NCI-H2029 treated with DMSO at 0.1 percent for 48 hours (cell line): ENCODE data around the gene TRABD2B.

ENCODE experiments used
- DNase-seq: peaks from one replicate; lab custom pipeline; 2025; lab: John Stamatoyannopoulos, UW

Gene TRABD2B

DNA sequence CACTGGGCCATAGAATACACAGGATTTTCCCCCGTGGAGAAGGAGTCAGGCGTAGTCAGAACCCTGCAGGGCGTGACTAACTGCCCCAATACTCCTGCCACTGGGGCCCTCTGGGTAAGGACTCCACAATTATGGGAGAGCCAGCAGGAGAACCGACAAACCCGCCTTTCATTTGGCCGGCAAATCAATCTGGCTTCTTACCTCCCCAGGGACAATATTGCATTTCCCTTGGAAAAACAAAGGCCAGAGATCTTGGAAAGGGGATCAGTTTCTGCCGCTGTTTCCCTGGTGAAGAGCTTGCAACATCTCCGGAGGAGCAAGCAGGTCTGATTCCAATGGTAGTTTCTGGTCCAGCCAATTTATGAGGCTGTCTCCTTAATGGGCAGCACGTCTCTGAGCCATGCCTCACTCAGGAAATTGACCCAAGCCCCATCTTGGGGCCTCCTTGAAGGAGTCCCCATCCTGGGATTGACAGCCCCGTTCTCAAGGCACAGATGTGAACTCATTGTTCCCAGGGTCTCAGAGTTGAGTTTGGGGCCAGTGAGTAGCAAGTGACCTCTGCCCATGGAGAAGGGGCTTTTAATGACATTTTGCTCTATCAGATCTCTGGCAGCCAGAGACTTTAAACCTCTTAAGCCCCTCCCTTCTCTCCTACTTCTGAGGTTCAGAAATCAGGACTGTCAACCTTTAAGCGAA lies 4.3 kb downstream of the TRABD2B start:
- DNase-seq = no peak

DNA sequence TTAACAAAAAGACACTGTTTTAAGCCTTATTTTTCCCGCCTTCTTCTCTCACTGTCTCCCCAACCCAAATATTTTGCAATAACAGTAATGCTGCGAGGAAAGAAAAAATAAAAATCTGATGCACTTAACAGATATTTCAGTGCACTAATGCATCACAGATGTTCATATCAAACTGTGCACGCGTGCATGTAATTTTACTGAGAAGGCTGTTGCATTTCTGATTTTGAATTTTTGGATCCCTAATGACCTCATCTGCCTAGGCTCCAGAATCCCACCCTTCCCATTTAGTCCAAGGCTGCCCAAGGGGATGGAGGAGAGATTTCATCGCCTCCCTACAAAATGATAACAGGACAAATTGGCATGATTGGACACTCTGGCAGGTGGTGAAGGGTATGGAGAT lies 5.5 kb downstream of the TRABD2B start:
- no peak for DNase-seq

DNA sequence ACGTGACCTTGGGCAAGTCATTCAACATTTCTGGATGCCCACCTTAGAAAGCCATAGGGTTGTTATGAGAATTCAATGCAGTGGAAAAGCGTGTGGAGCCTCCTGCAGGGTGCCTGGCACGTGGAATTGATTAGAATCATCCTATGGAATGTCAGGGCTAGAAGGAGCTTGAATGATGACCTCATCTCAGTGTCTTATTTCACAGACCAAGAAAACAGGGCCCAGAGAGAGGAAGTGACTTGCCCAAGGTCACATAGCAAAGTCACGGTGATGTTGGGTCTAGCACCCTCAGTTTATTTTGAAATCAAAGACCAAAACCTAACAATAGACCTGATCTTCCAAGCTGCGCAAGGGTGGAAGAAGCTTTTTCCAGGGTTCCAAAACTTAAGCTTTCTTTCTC lies 6.0 kb downstream of the TRABD2B start:
- no peak for DNase-seq

DNA sequence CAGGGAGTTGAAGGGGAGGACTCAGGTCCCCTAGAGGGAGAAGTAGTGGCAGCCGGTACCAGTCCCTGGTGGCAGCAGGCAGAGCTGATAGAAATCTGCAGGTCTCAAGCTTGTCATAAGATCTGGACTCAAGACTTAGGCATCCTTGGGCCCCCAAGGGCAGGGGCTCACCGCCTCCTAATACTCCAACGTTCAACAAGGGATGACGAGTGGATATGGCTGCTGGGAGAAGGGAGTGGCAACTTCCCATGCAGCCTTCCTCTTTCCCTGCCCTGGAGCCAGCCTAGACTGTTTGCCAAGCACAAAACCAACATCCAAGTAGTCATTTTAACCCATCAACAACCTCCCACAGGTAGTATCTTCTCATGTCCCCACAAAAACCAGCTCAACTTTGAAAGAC lies 6.9 kb downstream of the TRABD2B start:
- no peak for DNase-seq

DNA sequence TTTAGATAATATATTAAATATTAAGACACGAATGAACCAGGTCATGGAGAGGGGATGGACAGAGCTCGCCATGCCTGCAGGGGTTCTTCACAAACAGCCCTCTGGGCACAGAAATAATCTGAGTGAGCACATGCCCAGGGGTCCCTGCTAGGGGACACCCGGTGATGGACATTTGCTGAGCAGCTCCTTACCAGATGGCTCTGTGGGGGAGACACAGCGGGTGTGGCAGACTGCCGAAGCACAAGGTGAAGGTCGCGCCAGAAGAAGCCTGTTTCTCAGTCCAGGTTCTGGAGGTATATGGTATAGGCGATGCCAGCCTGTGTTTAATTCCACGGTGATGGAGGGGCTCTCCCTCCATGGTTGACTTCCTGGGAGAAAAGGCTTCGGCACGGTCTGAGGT lies 9.6 kb downstream of the TRABD2B start:
- no peak for DNase-seq

DNA sequence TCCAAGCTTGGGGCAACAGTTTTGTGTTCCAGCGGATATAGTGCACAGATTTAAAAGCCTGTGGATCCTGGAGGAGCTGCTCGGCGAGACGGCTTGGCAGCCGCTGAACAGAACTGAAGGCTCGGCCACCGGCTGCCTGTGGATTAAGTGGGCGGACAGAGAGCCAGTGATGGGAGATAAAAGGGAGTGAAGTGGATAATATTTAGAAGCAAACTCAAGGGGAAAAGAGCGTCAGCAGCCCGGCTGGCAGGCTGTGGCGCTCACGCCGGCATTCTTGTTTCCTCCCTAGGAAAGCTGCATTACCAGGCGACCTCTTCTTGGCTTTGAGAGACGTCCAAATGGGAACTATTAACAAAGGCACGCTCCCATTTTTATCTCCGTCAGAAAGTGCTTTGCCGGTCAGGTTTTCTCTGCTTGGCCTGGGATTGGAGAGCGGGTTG lies 10.4 kb downstream of the TRABD2B start:
- no peak for DNase-seq

DNA sequence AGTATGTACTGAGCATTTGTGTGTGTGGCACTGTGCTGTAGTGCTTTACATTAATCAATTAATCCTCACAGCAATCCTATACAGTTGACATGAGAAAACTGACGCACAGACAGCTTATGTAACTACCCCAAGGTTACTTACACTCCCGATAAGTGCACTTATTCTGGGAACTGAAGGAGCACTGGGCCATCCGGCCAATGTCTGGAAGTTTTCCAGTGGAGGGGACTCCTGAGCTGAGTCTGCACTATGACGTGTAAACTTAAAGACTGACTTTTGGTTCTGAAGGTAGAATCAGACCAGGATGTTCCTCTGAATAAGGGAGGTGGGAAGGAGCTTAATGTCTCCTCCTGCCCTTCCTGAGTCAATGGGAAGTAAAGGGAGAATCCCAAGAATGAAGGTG lies 12.2 kb downstream of the TRABD2B start:
- DNase-seq = no peak

DNA sequence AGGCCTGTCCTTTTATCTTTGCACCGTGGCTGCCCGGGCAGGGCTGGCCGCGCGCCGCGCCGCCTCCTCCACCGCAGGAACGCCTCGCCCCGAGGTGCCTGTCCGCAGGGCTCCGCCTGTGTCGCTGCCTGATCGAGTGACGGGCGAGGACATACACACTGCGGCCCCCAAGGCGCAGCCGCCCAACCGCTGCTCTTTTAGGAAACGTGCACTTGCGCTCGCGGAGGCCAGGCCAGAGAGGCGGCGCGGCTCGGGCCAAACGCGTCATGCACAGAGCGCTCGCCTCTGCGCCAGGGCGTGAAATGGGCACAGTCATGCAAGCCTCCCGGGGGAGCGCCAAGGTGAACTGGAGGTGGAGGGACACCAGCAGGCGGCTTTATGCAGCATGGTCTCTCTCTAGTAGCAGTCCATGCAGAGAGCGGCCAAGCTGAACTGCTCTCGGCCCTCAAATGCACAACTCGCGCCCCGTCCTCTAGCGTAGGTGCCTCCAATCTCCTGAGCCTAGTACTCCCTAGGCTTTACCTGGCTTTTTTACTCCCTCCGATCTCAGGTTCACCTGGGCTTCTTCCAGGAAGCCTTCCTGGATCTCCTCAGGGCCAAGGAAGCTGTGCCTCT lies 12.9 kb downstream of the TRABD2B start:
- no peak for DNase-seq

DNA sequence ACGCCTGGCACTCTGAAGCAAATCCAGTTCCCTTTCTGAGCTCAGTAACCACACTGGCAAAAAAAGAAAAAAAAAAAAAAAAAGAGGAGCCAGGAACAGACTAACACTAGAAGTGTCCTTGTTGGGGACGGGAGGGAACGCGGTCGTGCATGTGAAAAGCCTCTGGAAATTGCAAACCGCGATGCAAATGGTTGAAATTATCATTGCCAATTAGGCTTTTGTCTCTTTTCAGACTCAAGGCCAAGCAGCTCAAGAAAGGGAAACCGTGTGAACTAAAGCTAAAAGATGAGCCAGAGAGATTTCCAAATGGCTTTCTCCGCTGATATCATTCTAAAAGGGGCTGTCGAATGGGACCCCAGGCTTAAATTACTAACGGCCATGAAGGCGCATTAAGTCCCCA lies 13.5 kb downstream of the TRABD2B start:
- DNase-seq = no peak

DNA sequence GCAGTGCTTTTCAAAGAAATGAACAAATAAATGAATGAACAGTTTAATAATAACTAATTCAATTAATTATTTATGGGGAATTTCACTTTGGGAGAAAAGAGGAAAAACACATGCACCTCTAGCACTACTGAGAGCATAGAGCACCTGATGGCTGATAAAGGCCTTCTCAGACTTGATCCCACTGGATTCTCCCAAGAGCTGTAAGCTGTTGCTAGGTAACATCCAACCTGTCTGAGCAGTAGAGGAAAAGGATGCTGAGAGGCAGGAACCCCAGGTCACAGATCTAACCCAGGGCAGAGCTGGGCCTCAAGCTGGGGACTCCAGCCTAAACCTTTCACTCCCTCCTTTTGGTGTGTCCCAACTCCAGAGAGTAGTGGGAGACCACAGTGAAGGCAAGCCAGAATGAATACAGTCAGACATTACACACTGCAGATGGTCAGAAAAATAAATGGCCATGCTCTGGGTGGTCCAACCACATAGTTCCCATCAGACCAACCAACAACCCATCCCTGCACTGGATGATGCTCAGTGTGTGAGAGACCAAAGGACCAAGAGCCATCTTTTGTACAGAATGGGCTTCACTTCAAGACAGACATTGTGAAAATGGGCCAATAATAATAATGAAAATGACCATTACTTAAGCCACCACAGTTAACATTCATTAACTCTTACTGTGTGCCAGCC lies 15.4 kb downstream of the TRABD2B start:
- DNase-seq = no peak

DNA sequence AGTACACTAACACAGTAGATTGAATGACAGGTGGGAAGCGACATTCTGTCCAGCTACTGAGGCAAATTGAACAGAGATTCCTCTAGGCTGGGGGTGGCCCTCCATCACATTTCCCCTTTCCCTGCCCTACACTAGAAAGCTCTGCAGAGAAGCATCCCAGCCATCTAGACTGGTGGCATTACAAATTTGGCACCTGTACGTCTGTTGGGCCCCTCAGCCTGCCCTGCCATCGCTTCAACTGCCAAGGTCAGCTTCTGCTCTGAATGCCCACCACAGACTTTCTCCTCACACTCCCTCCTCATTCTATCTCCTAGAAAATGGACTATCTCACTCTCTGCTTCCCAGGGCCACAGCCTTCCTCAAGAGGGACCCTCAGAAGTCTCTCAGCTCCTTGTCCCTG lies 16.7 kb downstream of the TRABD2B start:
- DNase-seq = no peak

DNA sequence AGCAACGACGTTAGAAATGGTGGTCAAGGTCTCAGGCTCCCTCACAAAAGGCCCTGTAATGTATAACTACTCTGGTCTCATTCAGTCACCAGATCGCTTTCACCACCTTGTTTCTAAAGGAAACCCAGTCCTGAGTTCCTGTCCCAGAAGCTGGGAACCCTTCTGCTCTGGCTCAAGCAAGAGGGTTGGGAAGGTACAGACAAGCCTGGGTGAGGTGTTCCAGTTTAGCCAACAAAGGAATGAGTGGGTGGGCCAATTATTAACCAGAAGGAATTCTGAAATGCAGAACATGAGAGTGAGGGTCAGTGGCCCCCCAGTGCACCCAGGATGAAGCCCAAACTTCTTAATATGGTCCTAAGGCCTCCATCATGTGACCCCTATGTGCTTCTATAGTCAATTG lies 17.5 kb downstream of the TRABD2B start:
- DNase-seq = no peak

DNA sequence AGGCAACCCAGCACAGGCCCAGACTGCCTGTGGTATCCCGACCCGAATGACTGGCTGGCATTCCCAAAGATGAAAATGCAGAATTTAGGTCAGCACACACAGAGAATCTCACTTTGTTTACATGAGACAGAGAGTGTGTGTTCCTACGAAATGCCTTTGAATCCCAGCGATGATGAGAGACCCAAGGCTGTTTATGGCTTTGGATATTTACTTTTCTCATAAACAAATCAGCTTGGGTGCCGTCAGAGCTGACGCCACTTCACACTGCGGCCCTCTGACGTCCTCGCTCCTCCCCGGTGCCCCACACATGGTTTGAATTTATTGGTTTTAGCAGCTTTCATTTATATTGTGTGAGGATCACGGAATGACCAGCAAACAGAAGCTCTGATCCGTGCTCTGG lies 18.7 kb downstream of the TRABD2B start:
- no peak for DNase-seq

DNA sequence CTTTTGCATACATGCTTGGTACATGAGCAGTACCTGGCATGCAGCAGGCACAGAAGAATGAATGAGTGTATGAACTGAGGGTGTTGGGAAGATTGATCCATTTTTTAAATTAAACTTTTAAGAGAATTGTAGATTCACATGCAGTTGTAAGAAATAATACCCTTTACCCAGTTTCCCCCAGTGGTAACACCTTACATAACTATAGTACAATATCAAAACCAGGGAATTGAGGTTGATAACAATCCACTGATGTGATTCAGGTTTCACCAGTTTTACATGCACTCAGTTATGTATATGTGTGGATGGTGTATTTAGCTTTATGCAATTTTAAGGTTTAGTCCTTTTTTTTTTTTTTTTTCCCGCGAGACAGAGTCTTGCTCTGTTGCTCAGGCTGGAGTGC lies 20.5 kb downstream of the TRABD2B start:
- DNase-seq = no peak

DNA sequence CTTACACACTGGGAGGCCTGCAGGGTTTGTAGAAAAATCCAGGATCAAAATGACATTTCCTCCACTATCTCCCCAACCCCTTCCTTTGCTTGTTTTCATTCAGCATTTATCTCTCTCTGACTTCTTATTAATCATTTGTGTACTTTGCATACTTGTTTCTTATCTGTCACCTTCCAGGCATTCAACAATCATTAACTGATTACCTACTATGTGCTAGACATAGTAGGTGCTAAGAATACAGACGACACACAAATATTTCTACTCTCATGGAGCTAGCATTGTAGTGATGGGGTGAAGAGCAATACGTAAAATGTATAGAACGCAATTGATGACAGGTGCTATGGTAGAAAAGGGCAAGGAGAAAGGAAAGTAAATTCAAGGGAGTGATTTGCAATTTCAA lies 20.9 kb downstream of the TRABD2B start:
- DNase-seq = no peak

DNA sequence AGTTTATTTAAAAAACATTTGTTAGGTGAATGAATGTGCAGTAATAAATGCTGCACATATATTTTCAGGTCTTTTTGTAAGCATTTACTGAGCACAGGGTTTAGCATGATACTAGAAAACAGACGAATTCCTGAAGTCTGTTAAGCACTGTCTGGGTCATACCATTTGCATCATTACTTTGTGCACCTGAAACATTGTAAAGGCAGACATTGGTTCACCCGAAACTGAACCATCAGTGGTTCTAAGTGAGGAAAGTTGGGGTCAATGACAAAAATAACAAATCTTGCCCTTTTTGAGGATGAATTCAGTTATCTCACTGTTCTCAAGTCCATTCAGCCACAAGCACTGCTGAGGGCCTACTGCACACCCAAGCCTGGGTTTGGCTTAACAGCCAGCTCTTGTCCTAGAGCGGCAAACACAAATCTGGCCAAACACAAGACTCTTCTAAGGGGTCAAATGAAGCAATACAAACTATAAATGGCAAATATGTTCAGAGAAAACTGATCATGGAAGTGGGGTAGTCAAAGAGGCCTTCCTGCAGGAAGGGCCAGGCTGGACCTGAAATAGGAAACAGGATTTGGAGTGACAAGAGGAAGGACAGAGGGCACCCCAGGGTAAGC lies 21.8 kb downstream of the TRABD2B start:
- DNase-seq = no peak

DNA sequence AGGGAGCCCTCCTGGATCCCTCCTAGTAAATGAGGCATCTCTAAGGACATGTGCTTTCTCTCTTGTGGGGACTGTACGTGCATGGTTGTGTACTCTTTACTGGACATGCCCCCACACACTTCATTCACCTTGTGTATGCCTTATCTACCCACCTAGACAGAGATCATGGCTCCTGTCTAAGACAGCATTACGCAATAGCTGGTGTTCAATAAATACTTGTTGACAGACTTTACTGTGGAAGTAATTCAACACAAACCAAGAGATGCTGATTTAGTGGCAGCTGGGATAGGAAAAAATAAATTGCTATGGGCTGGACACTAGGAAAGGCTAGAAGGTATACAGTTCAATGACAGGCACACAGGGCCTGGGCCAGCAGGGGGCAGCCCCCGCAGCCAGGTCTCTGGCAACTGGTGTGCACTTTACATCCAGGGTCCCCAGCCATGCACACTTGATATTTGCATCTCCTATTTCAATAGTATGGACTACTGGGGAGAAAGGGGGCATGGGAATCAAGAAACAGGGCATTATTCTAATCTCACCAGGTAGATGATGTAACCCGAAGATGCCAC lies 24.2 kb downstream of the TRABD2B start:
- DNase-seq = no peak

DNA sequence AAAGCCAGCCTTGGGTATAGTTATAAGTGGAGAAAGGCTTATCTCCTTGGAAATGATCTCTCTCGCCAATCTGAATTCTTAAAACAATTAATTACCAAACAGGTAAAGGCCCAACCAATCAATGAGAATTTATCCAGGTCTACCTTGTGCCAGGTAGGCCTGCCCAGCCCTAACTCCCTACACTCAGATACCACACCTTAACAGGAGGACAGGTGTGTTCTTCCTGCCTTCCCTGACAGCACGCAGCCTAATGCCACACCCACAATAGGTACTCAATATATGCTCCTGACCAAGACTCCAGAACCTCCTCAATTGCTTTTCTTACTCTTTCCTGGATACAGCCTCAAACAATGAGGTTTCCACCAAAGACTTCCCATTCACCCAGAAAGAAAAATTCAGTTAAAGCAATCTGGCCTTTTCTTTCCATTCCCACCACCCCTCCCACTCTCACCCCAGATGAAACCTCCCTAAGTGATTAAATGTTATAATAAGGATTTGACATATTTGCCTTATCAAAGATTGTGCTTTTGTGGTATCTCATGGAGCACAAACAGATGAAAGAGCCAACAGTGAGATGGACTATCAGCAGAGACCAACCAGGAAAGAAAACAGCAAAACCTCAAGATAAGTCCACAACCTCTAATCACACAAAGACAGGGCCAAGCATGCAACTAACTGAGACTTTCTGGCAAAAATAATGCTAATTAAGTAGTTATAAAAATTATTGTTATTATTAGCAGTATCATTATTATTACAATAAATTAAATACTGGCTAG lies 25.6 kb downstream of the TRABD2B start:
- DNase-seq = no peak

DNA sequence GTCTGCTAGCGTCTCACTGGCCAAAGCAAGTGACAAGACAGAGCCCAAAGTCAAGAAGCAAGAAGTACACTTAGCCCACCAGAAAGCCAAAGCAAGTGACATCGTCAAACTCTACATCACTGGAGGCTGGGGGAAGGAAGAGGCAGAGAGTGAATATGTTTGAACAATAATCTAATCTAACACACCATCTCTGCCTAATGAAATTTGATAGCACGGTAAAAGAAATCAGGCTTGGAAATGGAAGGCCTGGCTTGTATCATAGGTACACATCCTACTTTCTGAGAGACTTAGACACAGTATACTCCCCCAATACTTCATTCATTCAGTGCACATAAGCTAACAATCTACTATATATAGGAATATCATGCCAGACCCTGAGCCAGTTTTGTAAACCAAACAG lies 26.3 kb downstream of the TRABD2B start:
- DNase-seq = no peak

DNA sequence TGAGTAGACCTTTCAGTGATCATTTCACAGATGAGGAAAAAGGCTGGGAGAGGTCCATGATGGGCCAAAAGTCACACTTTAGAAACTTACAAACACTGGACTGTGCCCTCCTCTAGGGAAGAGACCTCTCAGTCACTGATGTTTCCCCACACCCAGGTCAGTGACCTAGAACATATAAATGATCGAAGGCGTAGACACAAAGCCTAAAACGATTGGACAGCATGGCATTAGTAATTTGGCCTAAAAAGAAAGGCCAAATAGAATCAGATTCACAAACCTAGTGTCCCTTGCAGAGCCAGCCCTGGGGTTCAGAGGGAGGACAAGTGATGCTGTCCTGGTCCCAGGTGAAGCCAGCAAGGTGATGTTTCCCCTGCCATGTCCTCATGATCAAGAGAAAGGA lies 27.7 kb downstream of the TRABD2B start:
- DNase-seq = no peak

DNA sequence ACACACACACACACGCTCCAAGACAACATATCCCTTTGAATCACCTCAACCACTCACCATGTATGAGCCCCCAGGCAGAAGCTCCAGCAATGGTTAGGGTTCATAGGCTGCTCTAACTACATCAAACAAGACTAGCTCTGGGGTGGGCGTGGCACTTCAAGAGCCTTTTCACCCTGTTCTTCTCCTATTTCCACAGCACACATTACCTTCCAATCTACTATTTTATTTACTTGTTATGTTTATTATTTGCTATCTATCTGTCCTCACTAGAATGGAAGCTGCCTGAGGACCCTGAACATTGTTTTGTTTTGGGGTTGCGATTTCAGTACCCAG lies 28.7 kb downstream of the TRABD2B start:
- DNase-seq = peak; percentile 36
